Activated CD4-positive, CD25-positive, alpha-beta regulatory T cell (primary cell): ENCODE results near the gene EFNA2.

Source experiments
- DNase-seq, 4 experiments: peaks; one replicate each; lab custom pipeline; 2025; lab: John Stamatoyannopoulos, UW

Gene EFNA2

DNA sequence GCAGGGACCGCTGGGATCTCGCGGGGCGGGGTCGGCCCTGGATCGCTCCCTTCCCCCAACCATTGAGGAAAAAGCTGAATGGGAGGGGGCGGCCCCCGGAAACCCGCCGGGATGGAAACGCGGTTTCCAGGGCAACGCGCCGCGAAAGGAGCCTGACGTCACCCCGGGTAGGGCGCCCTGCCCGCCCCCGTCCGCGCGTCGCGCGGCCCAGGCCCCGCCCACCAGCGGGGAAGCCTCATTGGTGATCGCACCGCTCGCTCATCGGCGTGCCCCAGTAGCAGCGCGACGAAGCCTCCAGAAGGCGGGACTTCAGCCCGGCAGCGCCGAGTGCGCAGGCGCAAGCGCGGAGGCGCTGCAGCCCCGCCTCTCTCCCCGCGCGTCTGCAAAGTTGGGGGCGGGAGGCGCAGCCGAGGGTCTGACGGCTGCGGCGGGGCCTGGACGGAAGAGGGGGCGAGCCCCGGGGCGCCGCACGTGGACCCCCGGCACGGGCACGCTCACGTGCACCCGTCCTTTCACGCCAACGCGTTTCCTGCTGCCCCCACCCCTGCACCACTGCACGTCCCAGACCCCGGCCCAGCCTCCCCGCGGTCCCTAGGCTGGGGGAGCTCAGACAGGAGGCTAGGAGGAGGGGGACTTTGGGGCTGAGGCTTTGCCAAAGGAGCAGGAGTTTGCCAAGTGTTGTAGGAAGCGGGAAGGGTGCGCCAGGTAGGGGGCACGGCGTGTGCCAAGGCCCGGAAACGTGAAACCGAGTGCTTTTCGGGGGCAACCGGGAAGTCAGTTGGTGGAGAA is 24.7 kb upstream of the EFNA2 start:
- DNase-seq: peak; percentile 91 to 95 (median 94)

DNA sequence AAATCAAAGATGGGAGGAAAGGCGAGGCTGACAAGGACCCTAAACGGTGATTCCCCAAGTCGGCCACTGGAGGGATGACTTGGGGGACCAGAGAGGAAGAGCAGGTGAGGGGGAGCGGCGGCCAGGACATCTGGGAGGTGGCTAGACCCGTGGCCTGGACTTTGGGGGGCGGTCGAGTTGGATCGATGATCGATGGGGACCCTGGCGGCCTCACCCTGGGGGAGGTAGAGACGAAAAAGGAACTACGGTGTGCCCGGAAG is 24.2 kb upstream of the EFNA2 start:
- no peak for DNase-seq

DNA sequence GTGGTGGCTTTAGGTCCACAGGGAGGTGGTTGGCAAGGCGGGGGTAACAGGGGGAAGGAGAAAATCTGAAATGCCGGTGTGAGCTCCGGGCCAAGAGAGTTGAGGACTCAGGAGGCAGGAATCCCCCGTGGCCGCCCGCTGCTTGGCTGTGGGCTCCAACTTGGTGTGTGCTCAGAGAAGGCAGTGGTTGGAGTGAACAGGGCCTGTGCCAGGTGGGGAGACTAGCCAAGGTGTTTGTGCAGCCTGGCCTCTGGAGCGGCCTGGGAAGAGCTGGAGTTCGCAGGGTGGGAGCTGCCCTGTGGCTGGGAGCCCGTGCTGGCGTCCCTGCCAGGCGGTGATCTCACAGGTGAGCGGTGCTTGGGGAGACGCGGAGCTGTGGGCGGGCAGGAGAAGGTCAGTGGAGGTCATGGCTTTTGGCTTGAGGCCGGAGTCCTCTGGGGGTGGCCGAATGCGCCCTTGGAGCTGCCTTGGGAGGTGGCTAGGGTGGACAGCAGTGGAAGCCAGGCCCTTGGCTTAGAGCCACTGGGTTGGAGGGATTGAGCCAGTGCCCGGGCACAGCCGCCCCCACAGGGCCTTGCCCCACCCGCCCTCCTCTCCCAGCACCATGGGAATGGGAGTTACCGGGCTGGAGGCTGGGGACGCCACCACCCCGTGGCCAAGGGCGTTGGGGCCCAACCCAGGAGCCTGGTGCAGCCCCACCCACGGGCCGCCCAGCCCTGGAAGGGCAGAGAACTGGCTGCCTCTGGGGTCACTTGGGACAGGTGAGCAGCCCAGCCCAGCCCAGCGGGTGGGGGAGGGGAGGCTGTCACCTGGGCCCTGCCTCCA is 23.7 kb upstream of the EFNA2 start:
- no peak for DNase-seq

DNA sequence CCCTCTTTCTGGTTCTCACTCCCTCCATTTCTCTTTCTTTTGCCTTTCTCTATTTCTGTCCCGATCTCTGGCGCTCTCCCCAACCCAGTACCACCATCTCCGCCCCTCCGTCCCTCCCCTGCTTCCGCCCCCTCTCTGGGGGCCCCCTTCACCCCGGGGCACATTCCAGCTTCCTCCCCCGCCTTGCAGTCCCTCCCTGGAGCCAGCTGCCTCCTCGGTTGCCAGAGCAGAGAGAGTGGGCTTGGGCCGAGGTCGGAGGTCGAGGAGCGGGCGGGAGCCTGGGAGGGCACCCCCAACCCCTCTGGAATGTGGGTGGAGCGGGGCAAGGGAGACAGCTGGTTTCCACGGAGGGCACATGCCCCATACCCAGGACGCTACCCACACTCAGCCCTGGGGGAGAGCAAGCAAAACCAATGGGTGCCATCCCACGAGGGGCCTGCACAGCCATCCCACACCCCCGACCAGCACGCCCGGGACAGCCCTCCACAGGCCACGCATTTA is 23.0 kb upstream of the EFNA2 start:
- DNase-seq: no peak

DNA sequence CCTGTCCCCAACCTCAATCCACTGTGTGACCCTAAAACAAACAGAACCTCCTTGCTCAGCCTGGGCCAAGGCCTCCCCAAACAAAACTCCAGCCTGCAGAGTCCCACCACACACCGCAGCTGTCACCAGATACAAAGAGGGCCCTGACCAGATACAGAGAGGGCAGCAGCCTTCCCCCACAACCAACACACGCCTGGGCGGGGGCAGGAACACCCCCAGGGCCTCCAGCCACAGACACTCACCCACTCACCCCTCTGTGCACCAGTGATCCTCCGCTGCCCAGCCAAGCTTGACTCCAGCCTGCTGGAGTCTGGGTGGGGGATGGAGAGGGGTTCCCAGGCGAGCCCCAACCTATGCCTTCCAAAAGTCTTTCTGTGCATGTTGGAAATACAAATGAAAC is 22.5 kb upstream of the EFNA2 start:
- no peak for DNase-seq

DNA sequence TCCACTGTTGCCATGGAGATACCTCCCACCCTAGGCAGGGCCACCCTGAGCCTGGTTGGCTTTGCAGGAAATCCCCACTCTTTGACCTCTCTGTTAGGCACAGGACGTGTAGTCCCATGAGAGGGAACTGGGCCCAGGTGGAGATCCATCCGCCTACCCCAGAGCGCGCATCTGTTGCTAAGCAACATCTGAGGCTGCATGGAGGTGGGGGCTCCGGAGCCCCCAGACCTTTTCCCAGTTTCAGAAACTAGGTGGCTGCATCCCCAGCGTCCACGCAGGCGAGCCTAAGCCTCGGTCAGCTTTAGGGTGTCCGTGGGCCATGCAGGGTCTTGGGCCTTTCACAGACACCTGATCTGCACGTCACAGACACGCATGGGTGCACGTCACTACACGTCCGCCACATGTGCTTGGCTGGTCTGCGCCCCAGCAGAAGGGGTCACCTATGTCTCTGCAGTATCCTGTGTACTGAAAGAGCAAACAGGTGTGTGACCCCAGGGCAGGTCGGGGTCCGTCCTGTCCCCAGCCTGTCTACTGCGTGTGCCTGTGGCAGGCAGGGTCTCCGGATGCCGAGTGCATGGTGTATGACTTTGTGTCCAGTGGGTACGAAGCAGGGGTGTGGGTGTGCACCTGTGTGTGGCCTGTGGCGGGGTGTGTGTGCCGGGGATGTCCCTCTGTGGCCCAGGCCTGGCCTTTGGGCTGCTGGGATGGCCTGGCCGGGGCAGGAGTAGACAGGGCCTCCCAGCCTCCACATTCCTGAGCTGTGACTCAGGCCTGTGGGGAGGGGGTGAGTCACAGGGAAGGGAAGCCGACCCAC is 20.7 kb upstream of the EFNA2 start:
- no peak for DNase-seq

DNA sequence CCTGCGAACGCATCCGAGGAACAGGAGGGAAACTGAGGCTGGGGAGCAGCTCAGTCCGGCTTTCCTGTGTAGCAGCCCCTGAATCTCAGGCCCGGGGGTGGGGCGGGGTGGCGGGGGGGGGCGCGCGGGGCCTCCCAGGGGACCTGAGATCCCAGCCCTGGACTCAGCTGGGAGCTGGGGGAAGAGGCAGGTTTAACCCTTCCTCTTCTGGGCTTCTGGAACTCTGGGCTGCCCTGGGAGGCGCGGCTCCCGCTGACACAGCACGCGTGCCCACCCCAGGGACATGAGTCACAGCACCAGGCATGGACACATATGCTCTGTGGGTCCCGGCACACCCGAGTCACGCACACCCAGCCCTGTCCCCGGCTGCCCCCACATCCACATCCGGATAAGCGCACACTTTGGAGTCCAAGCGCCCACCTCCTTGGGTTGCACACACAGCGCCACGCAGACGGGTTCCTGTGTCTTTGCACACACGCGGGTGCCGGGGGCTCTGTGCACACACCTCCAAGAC is 20.0 kb upstream of the EFNA2 start:
- peak in 1 of 4 experiments; percentile 37 for DNase-seq

DNA sequence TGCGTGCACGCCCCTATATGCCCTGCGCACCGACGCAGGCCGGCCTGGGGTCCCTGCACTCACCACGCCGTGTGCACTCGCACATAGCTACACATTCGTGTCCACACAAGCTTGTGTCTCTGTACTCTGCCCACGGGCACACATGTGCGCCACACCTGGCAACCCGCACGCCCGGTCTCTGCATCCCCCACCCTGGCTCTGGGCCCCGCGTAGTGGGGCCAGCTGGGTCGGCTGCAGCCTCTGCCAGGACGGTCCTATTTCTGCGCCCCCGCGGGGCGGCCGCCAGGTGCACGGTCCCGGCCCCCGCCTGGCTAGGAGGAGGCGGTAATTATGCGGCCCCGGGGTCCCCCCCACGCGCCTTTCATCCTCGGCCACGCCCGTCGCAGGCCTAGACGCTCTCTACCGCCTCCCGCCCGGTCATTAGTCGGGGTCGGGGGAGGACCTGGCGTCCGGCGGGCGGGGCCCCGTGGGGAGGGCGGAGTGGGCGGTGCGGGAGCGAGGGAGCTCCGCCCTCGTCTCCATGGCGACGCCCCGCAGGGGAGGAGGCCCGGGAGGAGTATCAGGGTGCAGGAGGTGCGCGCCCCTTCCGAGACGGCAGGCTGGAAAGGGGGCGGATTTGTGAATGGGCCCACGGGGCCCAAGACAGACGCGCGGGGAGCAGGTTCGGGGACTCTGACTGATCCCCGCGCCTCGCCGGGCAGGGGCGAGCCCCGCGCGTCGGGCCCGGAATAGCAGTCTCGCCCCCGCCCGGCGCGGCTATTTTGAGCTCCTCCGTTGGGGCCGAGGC is 19.4 kb upstream of the EFNA2 start:
- DNase-seq: peak; percentile 59 to 73 (median 70)

DNA sequence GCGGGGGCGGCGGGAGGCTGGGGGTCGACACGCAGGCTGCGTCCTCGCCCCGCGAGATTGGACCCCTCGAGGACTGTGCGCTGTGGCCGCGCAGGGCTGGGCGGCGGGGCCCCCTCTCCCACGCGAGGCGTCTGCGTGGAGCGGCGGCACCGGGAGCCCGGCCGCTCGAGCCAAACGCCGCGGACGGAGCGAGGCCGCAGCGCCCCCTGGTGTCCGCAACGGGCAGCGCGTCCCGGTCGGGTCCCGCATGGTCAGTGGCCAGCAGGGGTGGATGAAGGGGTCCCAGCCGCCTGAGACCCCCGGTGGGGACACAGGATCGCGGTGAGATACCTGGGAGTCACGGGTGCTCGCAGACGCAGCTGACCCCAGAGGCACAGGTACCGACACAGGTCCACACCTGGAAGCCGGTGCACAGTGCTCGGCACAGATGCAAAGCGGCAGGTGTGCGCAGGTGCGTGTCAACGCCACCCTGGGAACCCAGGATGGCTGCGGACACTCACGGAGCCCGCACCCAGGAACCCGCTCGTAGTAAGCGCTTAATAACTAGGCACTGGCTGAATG is 18.7 kb upstream of the EFNA2 start:
- DNase-seq: peak; percentile 53 to 62 (median 58)

DNA sequence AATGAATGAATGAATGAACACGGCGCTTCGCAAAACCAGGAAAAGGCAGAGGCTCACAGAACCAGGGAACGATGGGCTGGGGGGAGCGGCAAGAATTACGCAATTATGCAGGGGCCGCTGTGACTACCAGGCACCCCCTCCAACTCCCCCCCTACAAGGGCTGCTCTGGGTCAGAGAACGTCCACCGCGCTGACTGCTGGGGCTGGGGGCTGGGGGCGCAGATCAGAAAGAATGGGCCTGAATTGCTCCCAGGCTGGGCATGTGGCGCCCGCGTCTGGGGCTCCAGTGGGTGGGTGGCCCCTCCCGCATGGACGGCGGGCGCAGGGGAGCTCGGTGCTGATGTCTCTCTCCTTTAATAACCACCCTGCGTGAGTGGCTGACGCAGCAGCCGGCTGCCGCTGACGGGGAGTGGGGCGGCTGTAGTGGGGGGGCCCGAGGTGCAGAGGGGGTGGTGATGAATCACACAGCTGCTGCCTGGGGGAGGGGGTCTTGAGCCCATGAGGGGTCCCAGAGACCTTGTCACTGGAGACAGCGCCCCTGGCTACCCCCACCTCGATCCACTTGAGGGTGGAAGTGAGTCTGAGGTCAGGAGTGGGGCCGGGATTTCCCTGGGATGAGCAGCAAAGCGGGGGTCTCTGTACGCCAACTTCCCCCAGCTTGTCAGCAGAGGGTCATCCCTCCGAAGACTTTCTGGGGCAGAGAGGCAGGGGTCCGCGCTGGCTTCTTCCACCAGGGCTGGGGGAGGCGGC is 18.0 kb upstream of the EFNA2 start:
- no peak for DNase-seq

DNA sequence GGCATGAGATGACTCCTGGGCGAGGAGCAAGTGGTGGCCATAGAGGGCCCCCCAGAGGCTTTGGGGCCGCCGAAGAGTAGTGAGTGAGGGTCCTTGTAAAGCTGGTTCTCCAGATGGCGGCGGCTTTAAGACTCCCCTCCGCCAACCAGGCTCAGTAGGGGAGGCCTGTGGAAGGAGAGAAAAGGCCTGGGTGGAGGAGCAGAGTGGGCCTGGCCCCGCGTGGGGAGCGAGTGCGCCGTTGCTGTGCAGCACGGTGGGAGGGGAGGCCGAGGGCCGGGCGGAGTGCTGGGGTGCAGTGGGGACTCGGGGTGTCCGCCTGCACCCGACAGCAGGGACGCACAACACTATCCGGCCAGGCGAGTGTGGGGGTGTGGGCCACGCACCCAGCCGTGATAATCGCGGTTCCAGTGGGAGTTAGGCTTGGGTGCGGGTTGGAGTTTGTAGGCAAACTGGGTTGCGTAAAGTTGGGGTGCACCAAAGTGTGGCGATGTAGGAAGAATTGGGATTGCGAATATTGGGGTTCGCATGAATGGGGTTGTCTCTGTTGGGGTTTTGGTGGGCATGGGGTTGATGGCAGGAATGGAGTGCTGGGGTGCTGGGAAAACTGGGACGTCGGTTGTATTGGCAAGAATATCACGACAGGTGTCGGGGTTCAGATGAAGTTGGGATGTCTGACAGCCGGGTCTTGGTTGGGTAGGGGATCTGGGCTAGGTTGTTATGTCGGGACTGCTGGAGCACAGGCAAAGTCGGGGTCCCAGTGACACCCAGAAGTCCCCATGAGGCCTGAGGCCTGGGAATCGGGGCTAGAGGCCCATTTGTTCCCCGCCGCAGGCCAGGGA is 17.2 kb upstream of the EFNA2 start:
- DNase-seq: no peak

DNA sequence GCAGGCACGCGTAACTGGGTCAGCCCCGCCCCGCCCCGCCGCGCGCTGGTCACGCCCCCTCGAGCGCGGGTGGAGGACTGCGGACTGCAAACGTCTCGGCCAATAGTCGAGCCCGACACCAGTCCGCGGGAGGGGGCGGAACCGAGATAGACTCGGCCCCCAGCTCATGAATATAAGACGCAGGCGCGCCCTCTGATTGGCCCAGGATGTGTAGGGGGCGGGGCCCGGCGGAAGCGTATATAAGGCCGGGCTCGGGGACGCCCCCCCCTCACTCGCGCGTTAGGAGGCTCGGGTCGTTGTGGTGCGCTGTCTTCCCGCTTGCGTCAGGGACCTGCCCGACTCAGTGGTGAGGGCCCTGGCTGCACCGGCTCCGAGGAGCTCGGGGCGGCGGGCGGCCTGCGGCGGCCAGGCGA is 16.6 kb upstream of the EFNA2 start, which contains the start of gene CIRBP:
Gene CIRBP (plus strand): TSS at position 268 of the 413 bp plus-strand sequence. CDS start 1,602 bp downstream, outside the sequence.
- peak; percentile 98 to 99 (median 99) for DNase-seq

DNA sequence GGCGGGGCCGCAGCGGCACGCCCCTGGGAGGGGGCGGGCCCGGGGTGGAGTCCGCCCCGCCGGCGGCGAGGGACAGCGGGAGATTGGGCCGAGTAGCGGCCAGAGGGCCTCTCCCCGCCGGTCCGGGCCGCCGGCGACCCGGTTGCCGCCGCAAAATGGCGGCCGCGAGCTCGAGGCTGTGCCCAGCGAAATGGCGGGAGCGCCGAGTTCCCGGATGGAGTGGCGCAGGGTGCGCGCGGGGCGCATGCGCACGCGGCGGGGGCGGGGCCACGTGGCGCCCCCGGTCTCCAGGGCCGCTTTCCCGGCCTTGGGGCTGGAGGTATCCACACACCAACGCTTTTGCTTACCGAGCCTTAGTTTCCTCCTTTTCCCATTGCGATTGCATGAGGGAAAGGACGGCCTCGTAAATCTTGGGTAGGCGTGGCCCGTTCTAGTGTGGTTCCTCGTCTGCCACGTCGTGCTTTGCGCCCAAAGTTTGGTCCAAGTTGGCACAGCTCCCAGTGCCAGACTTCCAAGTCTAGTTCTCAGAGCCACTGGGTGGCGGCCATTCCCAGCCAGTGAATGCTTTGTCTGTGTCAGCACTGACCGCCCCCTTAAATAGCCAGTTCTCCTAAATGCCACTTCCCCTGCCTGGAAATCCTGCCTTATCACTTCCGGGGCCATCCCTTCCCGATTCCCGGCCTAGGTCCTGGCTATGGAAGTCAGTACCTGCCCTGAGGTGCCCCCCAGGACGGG is 16.0 kb upstream of the EFNA2 start:
- peak; percentile 73 to 81 (median 80) for DNase-seq

DNA sequence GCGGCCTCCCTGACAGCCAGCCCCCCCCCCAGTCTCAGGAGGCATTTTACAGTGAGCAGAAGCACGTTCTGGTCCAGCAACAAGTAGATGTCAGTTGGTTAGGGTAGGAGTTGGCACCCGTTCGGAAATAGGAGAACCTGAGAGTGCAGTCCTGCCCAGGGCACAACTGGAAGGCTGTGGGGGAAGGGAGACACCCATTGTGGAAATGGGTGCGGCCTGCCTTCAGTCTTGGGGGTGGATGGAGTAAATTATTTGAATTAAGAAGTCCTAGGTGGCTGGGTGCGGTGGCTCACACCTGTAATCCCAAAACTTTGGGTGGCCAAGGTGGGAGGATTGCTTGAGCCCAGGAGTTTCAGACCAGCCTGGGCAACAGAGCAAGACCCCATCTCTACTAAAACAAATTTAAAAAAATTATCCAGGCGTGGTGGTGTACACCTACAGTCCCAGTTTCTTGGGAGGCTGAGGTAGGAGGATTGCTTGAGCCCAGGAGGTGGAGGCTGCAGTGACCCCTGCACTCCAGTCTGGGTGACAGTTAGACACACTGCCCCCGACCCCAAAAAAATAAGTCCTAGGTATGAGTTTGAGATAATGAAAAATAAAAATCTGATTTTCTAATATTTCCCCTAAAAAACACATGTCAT is 15.3 kb upstream of the EFNA2 start:
- DNase-seq: no peak

DNA sequence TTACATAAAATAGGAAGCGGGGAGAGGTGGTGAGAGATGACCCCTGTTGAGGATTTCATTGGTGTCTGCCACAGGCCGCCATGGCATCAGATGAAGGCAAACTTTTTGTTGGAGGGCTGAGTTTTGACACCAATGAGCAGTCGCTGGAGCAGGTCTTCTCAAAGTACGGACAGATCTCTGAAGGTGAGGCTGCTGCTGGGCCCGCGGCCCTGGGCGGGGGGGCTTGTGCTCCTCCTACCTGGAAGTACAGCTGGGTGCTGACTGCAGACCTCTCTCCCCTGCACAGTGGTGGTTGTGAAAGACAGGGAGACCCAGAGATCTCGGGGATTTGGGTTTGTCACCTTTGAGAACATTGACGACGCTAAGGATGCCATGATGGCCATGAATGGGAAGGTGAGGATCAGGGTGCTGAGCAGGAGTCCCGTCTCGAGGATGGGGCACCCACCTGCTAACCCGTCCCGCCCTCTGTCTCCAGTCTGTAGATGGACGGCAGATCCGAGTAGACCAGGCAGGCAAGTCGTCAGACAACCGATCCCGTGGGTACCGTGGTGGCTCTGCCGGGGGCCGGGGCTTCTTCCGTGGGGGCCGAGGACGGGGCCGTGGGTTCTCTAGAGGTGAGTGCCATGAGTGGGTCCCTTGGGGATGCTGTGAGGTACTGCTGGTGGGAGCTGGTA is 14.7 kb upstream of the EFNA2 start:
- DNase-seq: no peak

DNA sequence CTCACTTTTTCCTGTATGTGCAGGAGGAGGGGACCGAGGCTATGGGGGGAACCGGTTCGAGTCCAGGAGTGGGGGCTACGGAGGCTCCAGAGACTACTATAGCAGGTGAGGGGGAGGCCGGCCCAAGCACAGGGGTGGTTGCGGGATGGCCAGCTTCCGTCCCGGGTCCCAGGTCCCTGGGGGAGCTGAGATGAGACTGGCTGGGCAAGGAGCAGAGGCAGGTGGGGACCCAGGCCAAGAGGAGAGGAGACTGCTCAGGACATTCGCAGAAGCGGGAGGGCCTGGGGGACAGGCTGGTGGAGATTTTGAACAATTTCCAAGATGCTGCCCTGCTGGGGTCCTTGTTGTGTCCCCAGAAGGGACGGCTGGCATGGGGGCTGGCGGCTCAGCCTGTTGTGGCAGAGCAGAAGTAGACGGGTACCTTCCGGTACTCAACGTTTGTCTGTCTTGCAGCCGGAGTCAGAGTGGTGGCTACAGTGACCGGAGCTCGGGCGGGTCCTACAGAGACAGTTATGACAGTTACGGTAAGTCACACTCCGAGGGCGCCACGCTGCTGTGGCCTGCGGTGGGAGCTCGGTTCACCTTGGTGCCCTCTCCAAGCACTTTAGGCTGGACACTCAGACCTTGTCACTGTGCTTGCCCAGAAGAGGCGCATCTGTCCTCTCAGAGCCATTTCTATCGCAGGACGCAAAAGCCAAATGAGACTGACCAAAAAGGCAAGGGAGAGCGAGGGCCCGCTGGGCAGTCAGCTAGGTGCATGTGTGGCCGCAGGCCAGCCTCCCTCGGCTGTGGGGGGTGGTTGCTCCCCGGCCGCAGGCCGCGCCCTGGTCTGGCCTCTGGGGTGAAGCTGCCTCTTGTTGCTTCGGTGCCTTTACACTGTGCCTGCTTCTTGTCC is 13.9 kb upstream of the EFNA2 start:
- no peak for DNase-seq
